Natural killer cell (primary cell): ENCODE results near the gene GLP2R. TPM values are rescaled to one million over a fixed set of nuclear protein-coding genes. Genes with fewer than 3 reads are reported as not detected.
A peak's percentile ranks its signal among the peaks of the same experiment; 100 is the strongest.

Source experiments
- ATAC-seq, 3 donors: fragments of 150-1000 bp in 2 of 3; fragments of 200-7000 bp in 1 of 3; cut with Tn5 transposase; 1 replicate in 1 of 3; 2 replicates in 2 of 3; pipeline ENCODE4 v1.10.0; 2021; ENCODE audit warnings: mild to moderate bottlenecking in 2 of 3, moderate library complexity in 2 of 3
- DNase-seq, 2 donors: peaks; one replicate each; pipeline versions ENCODE4 v3.0.0 to v3.0.0-alpha.2; 2013 to 2021; ENCODE audit warnings: mixed read lengths in 1 of 2
- H3K27ac ChIP-seq: one replicate; pipeline ENCODE4 v1.5.1; 2013; ENCODE audit warnings: mild to moderate bottlenecking, low read length
- H3K27me3 ChIP-seq: one replicate; pipeline ENCODE4 v1.6.1; 2013; ENCODE audit warnings: low read length; ENCODE audit not compliant: control insufficient read depth, insufficient read depth
- H3K36me3 ChIP-seq: one replicate; pipeline ENCODE4 v1.6.1; 2013; ENCODE audit warnings: low read length; ENCODE audit not compliant: control insufficient read depth, insufficient read depth
- H3K4me1 ChIP-seq: one replicate; pipeline ENCODE4 v1.6.1; 2013; ENCODE audit warnings: low read length; ENCODE audit not compliant: control insufficient read depth, insufficient read depth
- H3K4me3 ChIP-seq: one replicate; pipeline ENCODE4 v1.5.1; 2013; ENCODE audit warnings: low read length
- H3K9me3 ChIP-seq: one replicate; pipeline ENCODE4 v1.6.1; 2013; ENCODE audit warnings: low read length; ENCODE audit not compliant: control insufficient read depth, insufficient read depth
- H3K27ac Mint-ChIP-seq, 2 donors: one replicate each; pipeline ENCODE4 v1.8.0; 2022; ENCODE audit warnings: mild to moderate bottlenecking in 2 of 2, mixed read lengths in 2 of 2, moderate library complexity in 1 of 2
- H3K27me3 Mint-ChIP-seq, 2 donors: one replicate each; pipeline ENCODE4 v1.8.0; 2022; ENCODE audit warnings: low read depth in 2 of 2, mixed read lengths in 2 of 2
- H3K36me3 Mint-ChIP-seq: one replicate; pipeline ENCODE4 v1.8.0; 2022; ENCODE audit warnings: mixed read lengths
- H3K4me1 Mint-ChIP-seq, 2 donors: one replicate each; pipeline ENCODE4 v1.8.0; 2022; ENCODE audit warnings: mixed read lengths in 2 of 2
- H3K4me3 Mint-ChIP-seq: one replicate; pipeline ENCODE4 v1.8.0; 2022; ENCODE audit warnings: mild to moderate bottlenecking, moderate library complexity, mixed read lengths
- H3K9me3 Mint-ChIP-seq, 2 donors: one replicate each; pipeline ENCODE4 v1.8.0; 2022; ENCODE audit warnings: mixed read lengths in 2 of 2
- CTCF ChIP-seq: fragments of 200-600 bp; IDR thresholded peaks from one replicate; pipeline ENCODE4 v1.8.0; 2022; ENCODE audit warnings: antibody characterized with exemption
- WGBS: methylation state at CpG from one replicate; pipeline ENCODE4 v1.1.7; 2013; ENCODE audit warnings: missing lambda C conversion rate; ENCODE audit not compliant: insufficient coverage; 5-methylcytosine and 5-hydroxymethylcytosine counted together
- intact Hi-C: fragments of 100-400 bp; cut with micrococcal nuclease; formaldehyde crosslinking; loops from one replicate; pipeline ENCODE4 v1.14.2; 2022
- total RNA-seq, 4 donors: library from RNA; stranded (reverse); fragments of 120-200 nt in 1 of 4; gene quantifications; one replicate each; pipeline versions ENCODE4 v1.2.3 to v1.2.4, GENCODE V29; 2013 to 2022

The GLP2R gene
- total RNA-seq, 3 donors from 2014 or later (not counting 1 experiment from before 2014, with no cell fraction given) = not detected

- no peak overlapping the region for H3K27ac ChIP-seq
- no peak for TF ChIP-seq CTCF
- H3K27me3 Mint-ChIP-seq = peaks cover 10% of the 10 kb centered on the region in 2 donors
- H3K4me3 ChIP-seq = no peak overlapping the region
- WGBS = 87% methylated on average over 14 of the region's 14 CpGs
- H3K9me3 Mint-ChIP-seq = no peaks in the 10 kb centered on the region
- H3K9me3 ChIP-seq = no peaks in the 10 kb centered on the region
- H3K36me3 ChIP-seq = no peaks in the 10 kb centered on the region
- H3K4me3 Mint-ChIP-seq = no peak overlapping the region
- intact Hi-C loops = no loop called here
- no peaks in the 10 kb centered on the region for H3K36me3 Mint-ChIP-seq
- no peak overlapping the region for H3K27ac Mint-ChIP-seq
- H3K4me1 ChIP-seq = no peaks in the 10 kb centered on the region
- no peak for ATAC-seq
- no peaks in the 10 kb centered on the region for H3K27me3 ChIP-seq
- DNase-seq = no peak
- H3K4me1 Mint-ChIP-seq = no peaks in the 10 kb centered on the region
These were observed 11.3 kb upstream of the GLP2R start for GRCh38 chr17:9814337-9814945.

- DNase-seq (no peak), ATAC-seq (peak in 1 of 3 donors; percentile 34)
- Mint-ChIP-seq H3K27me3 (peaks cover under 1 to 14% of the 10 kb centered on the region in 2 donors), H3K27ac (no peak overlapping the region), H3K4me1 (no peaks in the 10 kb centered on the region), H3K9me3 (no peaks in the 10 kb centered on the region), H3K36me3 (no peaks in the 10 kb centered on the region), H3K4me3 (no peak overlapping the region)
- intact Hi-C loops = no loop called here
- Histone ChIP-seq H3K36me3 (no peaks in the 10 kb centered on the region), H3K4me1 (no peaks in the 10 kb centered on the region), H3K27me3 (no peaks in the 10 kb centered on the region), H3K4me3 (no peak overlapping the region), H3K9me3 (no peaks in the 10 kb centered on the region), H3K27ac (no peak overlapping the region)
- TF ChIP-seq CTCF = no peak
- 50% methylated on average over 10 of the region's 10 CpGs for WGBS
These were observed 9.3 kb upstream of the GLP2R start for GRCh38 chr17:9816472-9816871.

- no peaks in the 10 kb centered on the region for H3K27me3 ChIP-seq
- no peak overlapping the region for H3K4me3 ChIP-seq
These were observed 8.6 kb upstream of the GLP2R start for GRCh38 chr17:9817086-9817485.

More at GRCh38 chr17:9817086-9817485, 8.6 kb upstream of the GLP2R start:
- no peaks in the 10 kb centered on the region for H3K9me3 Mint-ChIP-seq
- H3K4me3 Mint-ChIP-seq = no peak overlapping the region
- WGBS = 62% methylated on average over 8 of the region's 8 CpGs
- intact Hi-C loops = no loop called here
- H3K27me3 Mint-ChIP-seq = peaks cover 0 to 14% of the 10 kb centered on the region in 2 donors
- TF ChIP-seq CTCF = no peak
- no peaks in the 10 kb centered on the region for H3K4me1 Mint-ChIP-seq
- ATAC-seq (no peak), DNase-seq (no peak)
- Histone ChIP-seq H3K36me3 (no peaks in the 10 kb centered on the region), H3K27ac (no peak overlapping the region), H3K4me1 (no peaks in the 10 kb centered on the region), H3K9me3 (no peaks in the 10 kb centered on the region)
- H3K27ac Mint-ChIP-seq = no peak overlapping the region
- H3K36me3 Mint-ChIP-seq = no peaks in the 10 kb centered on the region
